Right lobe of liver (tissue), 4 donors: ENCODE data around the gene ADGRL3.

ENCODE experiments used
- CTCF ChIP-seq, 4 donors: fragments of 200-600 bp in 3 of 4; fragments of 450-650 bp in 1 of 4; IDR thresholded peaks; one replicate each; pipeline versions ENCODE4 v1.5.1 to v1.8.0; 2016 to 2022; ENCODE audit warnings: antibody characterized with exemption in 4 of 4, mild to moderate bottlenecking in 2 of 4
- POLR2A ChIP-seq: fragments of 450-650 bp; IDR thresholded peaks from one replicate; pipeline ENCODE4 v1.6.1; 2017; ENCODE audit warnings: antibody characterized with exemption, mild to moderate bottlenecking
- donor health status: DM: no; HTN: no; CAD: no.
- donor health status: DM: no; HTN: no; CAD: no.
- donor health status: DM: no; HTN: yes; CAD: no.

- TF ChIP-seq POLR2A: no peak
- no peak for TF ChIP-seq CTCF (IDR thresholded peaks at IDR 0.05)
Measured at GRCh38 chr4:61427099-61427817, 227.1 kb downstream of the ADGRL3 start.
